ENCODE data around the gene PTPRB. TPM values are rescaled to one million over a fixed set of nuclear protein-coding genes. Genes with fewer than 3 reads are reported as not detected.

The PTPRB gene
- total RNA-seq, 2 donors from 2014 or later: 17.3 to 27.7 TPM

- no peak for TF ChIP-seq CTCF (IDR thresholded peaks at IDR 0.05)
- H3K9ac ChIP-seq (ENCODE audit: low read depth in 2 of 2, low read length in 2 of 2): no peak overlapping the region
- H3K4me1 ChIP-seq: no peaks in the 10 kb centered on the region
- H3K9me3 ChIP-seq: no peaks in the 10 kb centered on the region
- no peak overlapping the region for H3K27ac ChIP-seq
- no peak overlapping the region for H3K4me3 ChIP-seq
- intact Hi-C loops (cut with DNase I): no loop called here
- DNase-seq: no peak
- no peaks in the 10 kb centered on the region for H3K27me3 ChIP-seq
- no peaks in the 10 kb centered on the region for H3K36me3 ChIP-seq
These were observed 101.3 kb downstream of the PTPRB start for GRCh38 chr12:70535896-70536374.

- no peaks in the 10 kb centered on the region for H3K9me3 ChIP-seq
- H3K4me3 ChIP-seq: no peak overlapping the region
- no peaks in the 10 kb centered on the region for H3K4me1 ChIP-seq
- no peak for TF ChIP-seq CTCF (IDR thresholded peaks at IDR 0.05)
- H3K36me3 ChIP-seq: no peaks in the 10 kb centered on the region
- intact Hi-C loops (cut with DNase I): no loop called here
- H3K27me3 ChIP-seq: no peaks in the 10 kb centered on the region
- no peak overlapping the region for H3K9ac ChIP-seq (ENCODE audit: low read depth in 2 of 2, low read length in 2 of 2)
- DNase-seq: no peak
- H3K27ac ChIP-seq: no peak overlapping the region
These were observed 102.8 kb downstream of the PTPRB start for GRCh38 chr12:70534466-70534865.

- Histone ChIP-seq H3K36me3 (no peaks in the 10 kb centered on the region), H3K27me3 (no peaks in the 10 kb centered on the region), H3K9ac (ENCODE audit: low read depth in 2 of 2, low read length in 2 of 2) (no peak overlapping the region), H3K4me1 (no peaks in the 10 kb centered on the region), H3K9me3 (no peaks in the 10 kb centered on the region), H3K4me3 (no peak overlapping the region), H3K27ac (no peak overlapping the region)
- no peak for DNase-seq
- no peak for TF ChIP-seq CTCF (IDR thresholded peaks at IDR 0.05)
- intact Hi-C loops (cut with DNase I): no loop called here
These were observed 107.6 kb downstream of the PTPRB start for GRCh38 chr12:70529647-70530046.

GRCh38 chr12:70520847-70521246 lies 116.4 kb downstream of the PTPRB start:
- no peaks in the 10 kb centered on the region for H3K27me3 ChIP-seq
- H3K9me3 ChIP-seq: no peaks in the 10 kb centered on the region
- no peak overlapping the region for H3K4me3 ChIP-seq
- H3K9ac ChIP-seq (ENCODE audit: low read depth in 2 of 2, low read length in 2 of 2): no peak overlapping the region
- no peaks in the 10 kb centered on the region for H3K4me1 ChIP-seq
- no peaks in the 10 kb centered on the region for H3K36me3 ChIP-seq
- TF ChIP-seq CTCF (IDR thresholded peaks at IDR 0.05): no peak
- no peak for DNase-seq
- intact Hi-C loops (cut with DNase I): no loop called here
- no peak overlapping the region for H3K27ac ChIP-seq

GRCh38 chr12:70513426-70513825 lies 123.8 kb downstream of the PTPRB start:
- no peak overlapping the region for H3K27ac ChIP-seq

More at GRCh38 chr12:70513426-70513825, 123.8 kb downstream of the PTPRB start:
- no peak for DNase-seq
- Histone ChIP-seq H3K9me3 (no peaks in the 10 kb centered on the region), H3K4me1 (no peaks in the 10 kb centered on the region), H3K36me3 (no peaks in the 10 kb centered on the region), H3K4me3 (no peak overlapping the region), H3K9ac (ENCODE audit: low read depth in 2 of 2, low read length in 2 of 2) (no peak overlapping the region), H3K27me3 (no peaks in the 10 kb centered on the region)
- no peak for TF ChIP-seq CTCF (IDR thresholded peaks at IDR 0.05)
- intact Hi-C loops (cut with DNase I): no loop called here

Measured in colonic mucosa (tissue), 4 donors.